WI38 (cell line): Measurements from ENCODE around the gene ADAMTSL3.

ENCODE experiments used
- H3K4me3 ChIP-seq: 2 replicates; pipeline ENCODE4 v1.5.1; 2011; ENCODE audit warnings: low read depth, mild to moderate bottlenecking, control low read depth, low read length
- TF ChIP-seq, protein P1 (sequence below): IDR thresholded peaks from 2 replicates; pipeline ENCODE4 v1.5.1; 2012; ENCODE audit warnings: low read depth, mild to moderate bottlenecking, control low read depth, low read length

ADAMTSL3 gene

DNA sequence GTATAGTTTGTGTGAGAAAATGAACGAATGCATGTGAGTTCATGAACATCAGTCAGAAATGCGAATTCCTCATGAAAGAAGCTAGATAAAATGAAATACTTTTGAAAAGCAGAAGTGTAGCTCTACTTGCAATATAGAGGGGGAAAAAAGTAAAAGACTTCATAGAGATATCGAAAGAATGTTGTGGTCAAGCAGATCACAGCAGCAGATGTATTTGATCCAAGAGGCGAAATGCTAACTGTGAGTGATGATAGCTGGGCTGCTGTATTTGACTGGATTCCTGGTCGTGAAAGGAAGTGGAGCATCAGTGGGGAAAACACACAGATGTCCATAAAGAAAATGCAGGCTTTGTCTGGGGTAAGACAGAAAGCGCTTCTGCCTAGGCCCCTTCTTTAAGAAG lies 112.4 kb downstream of the ADAMTSL3 start:
- TF ChIP-seq, protein P1, sequence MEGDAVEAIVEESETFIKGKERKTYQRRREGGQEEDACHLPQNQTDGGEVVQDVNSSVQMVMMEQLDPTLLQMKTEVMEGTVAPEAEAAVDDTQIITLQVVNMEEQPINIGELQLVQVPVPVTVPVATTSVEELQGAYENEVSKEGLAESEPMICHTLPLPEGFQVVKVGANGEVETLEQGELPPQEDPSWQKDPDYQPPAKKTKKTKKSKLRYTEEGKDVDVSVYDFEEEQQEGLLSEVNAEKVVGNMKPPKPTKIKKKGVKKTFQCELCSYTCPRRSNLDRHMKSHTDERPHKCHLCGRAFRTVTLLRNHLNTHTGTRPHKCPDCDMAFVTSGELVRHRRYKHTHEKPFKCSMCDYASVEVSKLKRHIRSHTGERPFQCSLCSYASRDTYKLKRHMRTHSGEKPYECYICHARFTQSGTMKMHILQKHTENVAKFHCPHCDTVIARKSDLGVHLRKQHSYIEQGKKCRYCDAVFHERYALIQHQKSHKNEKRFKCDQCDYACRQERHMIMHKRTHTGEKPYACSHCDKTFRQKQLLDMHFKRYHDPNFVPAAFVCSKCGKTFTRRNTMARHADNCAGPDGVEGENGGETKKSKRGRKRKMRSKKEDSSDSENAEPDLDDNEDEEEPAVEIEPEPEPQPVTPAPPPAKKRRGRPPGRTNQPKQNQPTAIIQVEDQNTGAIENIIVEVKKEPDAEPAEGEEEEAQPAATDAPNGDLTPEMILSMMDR: no peak
- H3K4me3 ChIP-seq: no peak overlapping the region

DNA sequence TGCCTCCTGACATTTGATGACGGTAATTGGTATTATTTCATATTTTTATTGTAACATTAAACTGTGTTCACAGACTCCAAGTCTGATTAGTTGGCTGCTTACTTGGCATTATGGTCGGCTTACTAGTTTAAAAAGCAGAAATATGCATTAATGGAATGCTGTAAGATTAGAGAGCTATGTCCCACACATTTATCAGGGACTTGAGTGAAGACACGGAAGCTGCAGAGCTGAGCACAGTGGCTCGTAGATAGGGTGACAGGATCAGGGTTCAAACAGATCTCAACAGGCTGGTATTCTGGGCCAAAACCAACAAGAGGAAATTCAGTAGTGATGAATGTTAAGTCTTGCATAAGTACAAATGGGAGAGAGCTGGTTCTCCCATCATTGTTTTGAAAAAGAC lies 113.8 kb downstream of the ADAMTSL3 start:
- TF ChIP-seq, protein P1: no peak
- no peak overlapping the region for H3K4me3 ChIP-seq

DNA sequence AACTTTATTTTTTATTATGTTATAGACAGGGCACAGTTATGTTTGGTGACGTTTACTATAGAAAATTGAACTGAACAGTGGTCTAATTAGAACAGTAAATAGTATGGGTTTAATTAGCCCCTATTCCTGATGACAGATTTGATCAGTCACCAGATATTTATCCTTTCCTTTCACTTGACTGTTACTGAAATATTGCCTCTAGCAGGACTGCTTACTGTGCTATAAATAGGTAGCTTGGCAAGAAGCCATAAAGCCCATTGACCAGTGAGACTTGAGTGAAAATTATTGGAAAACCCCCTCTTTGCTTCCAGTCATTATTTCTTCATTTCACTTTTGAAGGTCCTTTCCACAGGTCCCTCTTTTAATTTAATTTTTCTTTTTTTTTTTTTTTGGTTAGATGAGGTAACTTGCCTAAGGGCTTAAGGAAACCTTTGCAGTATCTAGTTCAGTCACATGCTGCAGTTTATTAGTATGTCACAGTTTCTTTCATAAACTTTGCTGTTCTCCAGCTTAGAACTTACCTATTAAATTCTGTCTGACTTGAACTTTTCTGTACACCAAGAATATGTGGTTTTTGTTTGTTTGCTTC lies 115.6 kb downstream of the ADAMTSL3 start:
- H3K4me3 ChIP-seq: no peak overlapping the region
- TF ChIP-seq, protein P1: no peak

DNA sequence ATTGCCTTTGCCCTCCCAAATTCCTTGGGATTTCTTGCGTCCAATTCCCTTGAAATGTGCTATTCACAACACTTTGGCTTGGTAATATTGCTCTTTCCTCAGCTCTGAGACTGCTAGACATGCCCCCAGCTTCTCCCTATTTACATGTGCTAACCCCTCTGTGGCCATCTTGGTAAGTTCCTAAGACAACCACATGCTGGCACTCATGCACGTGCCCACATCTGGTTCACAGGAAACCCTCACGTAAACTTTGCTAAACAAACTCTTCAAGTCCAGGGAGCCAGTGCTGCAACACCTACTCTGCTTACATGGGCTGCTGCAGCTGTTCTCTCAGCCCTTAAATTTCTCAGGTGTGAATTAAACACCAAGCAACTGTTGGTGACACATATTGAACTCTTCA lies 121.8 kb downstream of the ADAMTSL3 start:
- TF ChIP-seq, protein P1: no peak
- H3K4me3 ChIP-seq: no peak overlapping the region

DNA sequence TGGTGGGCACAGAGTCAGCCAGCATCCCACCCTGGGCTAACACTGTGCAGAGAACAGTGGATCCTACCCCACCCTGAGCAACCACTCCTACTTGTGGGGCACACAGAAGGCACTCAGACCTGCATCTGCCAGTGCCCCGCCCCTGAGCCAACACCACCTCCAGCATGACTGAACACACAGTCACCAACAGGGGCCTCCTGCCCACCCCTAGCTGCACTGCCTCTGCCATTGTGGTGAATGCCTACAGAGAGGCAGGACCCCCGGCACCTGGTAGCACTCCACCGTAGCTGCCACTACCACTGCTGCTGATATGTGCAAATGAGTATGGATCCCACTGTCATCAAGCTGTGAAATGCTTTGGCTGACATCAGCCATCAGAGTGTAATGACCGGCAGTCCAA lies 123.1 kb downstream of the ADAMTSL3 start:
- H3K4me3 ChIP-seq: no peak overlapping the region
- TF ChIP-seq, protein P1: no peak

DNA sequence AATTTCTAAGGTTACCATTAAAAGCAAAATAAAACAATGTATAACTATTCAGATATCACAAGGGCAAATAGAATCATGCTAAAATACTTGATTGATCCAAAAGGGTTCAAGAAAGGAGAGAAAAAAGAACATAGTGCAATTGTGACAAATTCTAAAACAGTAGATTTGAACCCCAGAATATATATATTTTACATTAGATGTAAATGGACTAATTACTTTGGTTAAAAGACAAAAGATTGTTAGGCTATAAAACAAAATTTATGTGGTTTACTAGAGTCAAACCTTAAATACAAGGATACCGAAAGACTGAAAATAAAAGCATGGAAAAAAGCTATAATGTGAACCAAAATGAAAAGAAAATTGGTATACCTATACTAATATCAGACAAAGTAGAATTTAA lies 129.3 kb downstream of the ADAMTSL3 start:
- H3K4me3 ChIP-seq: no peak overlapping the region
- TF ChIP-seq, protein P1: no peak

DNA sequence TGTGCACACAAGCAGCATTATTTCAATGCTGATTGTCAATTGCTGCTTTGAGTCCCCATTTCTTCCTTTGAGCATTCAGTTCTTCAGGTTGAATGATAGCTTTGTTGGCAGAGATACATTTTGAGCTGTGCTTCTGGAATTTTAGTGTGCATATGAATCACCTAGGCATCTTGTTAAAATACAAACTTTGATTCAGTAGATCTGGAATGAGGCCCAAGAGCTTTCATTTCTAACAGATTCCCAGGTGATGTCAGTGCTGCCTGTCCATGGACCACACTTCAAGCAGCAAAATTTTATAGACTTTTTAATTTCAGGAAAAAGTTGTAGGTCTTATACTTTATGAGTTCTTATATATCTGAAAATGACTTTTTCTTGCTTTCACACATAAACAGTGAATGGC lies 131.1 kb downstream of the ADAMTSL3 start:
- no peak overlapping the region for H3K4me3 ChIP-seq
- TF ChIP-seq, protein P1: no peak
